T-helper 1 cell treated with Interleukin-12 subunit alpha and Interleukin-12 subunit beta and Interleukin-4 antibody, amounts not matched to agents 30 μg/mL and 1 μg/mL, for 36 hours (primary cell): ENCODE data around the gene CALML5.

Experiments
- H3K27ac Mint-ChIP-seq: one replicate; pipeline ENCODE4 v1.8.0; 2021; ENCODE audit warnings: mild to moderate bottlenecking, mixed read lengths
- H3K27me3 Mint-ChIP-seq: one replicate; pipeline ENCODE4 v1.8.0; 2021; ENCODE audit warnings: low read depth, mixed read lengths
- H3K36me3 Mint-ChIP-seq: one replicate; pipeline ENCODE4 v1.8.0; 2021; ENCODE audit warnings: low read depth, mixed read lengths
- H3K4me1 Mint-ChIP-seq: one replicate; pipeline ENCODE4 v1.8.0; 2021; ENCODE audit warnings: low read depth, mixed read lengths
- H3K4me3 Mint-ChIP-seq: one replicate; pipeline ENCODE4 v1.8.0; 2021; ENCODE audit warnings: mild to moderate bottlenecking, moderate library complexity, mixed read lengths
- H3K9me3 Mint-ChIP-seq: one replicate; pipeline ENCODE4 v1.8.0; 2021; ENCODE audit warnings: mixed read lengths

Gene CALML5

GRCh38 chr10:5466451-5467206 lies 32.7 kb downstream of the CALML5 start:
- Mint-ChIP-seq H3K36me3 (no peaks in the 10 kb centered on the region), H3K4me3 (no peak overlapping the region), H3K4me1 (peaks cover 2% of the 10 kb centered on the region), H3K27ac (no peak overlapping the region), H3K9me3 (no peaks in the 10 kb centered on the region), H3K27me3 (no peaks in the 10 kb centered on the region)

GRCh38 chr10:5465976-5466450 lies 33.4 kb downstream of the CALML5 start:
- no peaks in the 10 kb centered on the region for H3K9me3 Mint-ChIP-seq
- H3K4me1 Mint-ChIP-seq = peaks cover 2% of the 10 kb centered on the region
- H3K27ac Mint-ChIP-seq = no peak overlapping the region
- no peaks in the 10 kb centered on the region for H3K36me3 Mint-ChIP-seq
- no peak overlapping the region for H3K4me3 Mint-ChIP-seq
- no peaks in the 10 kb centered on the region for H3K27me3 Mint-ChIP-seq

GRCh38 chr10:5464546-5464945 lies 34.8 kb downstream of the CALML5 start:
- Mint-ChIP-seq H3K4me1 (peaks cover 2% of the 10 kb centered on the region), H3K27ac (no peak overlapping the region), H3K36me3 (no peaks in the 10 kb centered on the region), H3K4me3 (no peak overlapping the region), H3K27me3 (no peaks in the 10 kb centered on the region), H3K9me3 (no peaks in the 10 kb centered on the region)

- no peaks in the 10 kb centered on the region for H3K9me3 Mint-ChIP-seq
Measured at GRCh38 chr10:5462841-5463293, 36.5 kb downstream of the CALML5 start.

GRCh38 chr10:5461914-5462840 lies 37.2 kb downstream of the CALML5 start:
- H3K36me3 Mint-ChIP-seq = peaks cover 12% of the 10 kb centered on the region
- no peak overlapping the region for H3K27ac Mint-ChIP-seq
- no peaks in the 10 kb centered on the region for H3K9me3 Mint-ChIP-seq
- H3K4me1 Mint-ChIP-seq = peaks cover 7% of the 10 kb centered on the region
- H3K4me3 Mint-ChIP-seq = no peak overlapping the region
- no peaks in the 10 kb centered on the region for H3K27me3 Mint-ChIP-seq

More at GRCh38 chr10:5462841-5463293, 36.5 kb downstream of the CALML5 start:
- H3K27me3 Mint-ChIP-seq = no peaks in the 10 kb centered on the region
- H3K36me3 Mint-ChIP-seq = peaks cover 10% of the 10 kb centered on the region
- H3K27ac Mint-ChIP-seq = no peak overlapping the region
- H3K4me1 Mint-ChIP-seq = peaks cover 4% of the 10 kb centered on the region
- H3K4me3 Mint-ChIP-seq = no peak overlapping the region

GRCh38 chr10:5461203-5461588 lies 38.2 kb downstream of the CALML5 start:
- Mint-ChIP-seq H3K36me3 (peaks cover 18% of the 10 kb centered on the region), H3K9me3 (no peaks in the 10 kb centered on the region), H3K4me1 (peaks cover 8% of the 10 kb centered on the region), H3K27ac (no peak overlapping the region), H3K4me3 (no peak overlapping the region), H3K27me3 (no peaks in the 10 kb centered on the region)

- Mint-ChIP-seq H3K36me3 (peaks cover 24% of the 10 kb centered on the region), H3K9me3 (no peaks in the 10 kb centered on the region), H3K27ac (no peak overlapping the region), H3K4me3 (no peak overlapping the region), H3K27me3 (no peaks in the 10 kb centered on the region), H3K4me1 (peaks cover 8% of the 10 kb centered on the region)
Measured at GRCh38 chr10:5460468-5461202, 38.7 kb downstream of the CALML5 start.

- peaks cover 34% of the 10 kb centered on the region for H3K36me3 Mint-ChIP-seq
- no peaks in the 10 kb centered on the region for H3K9me3 Mint-ChIP-seq
Measured at GRCh38 chr10:5458949-5459747, 40.2 kb downstream of the CALML5 start.

GRCh38 chr10:5458425-5458824 lies 40.9 kb downstream of the CALML5 start:
- Mint-ChIP-seq H3K9me3 (no peaks in the 10 kb centered on the region), H3K27me3 (no peaks in the 10 kb centered on the region), H3K36me3 (peaks cover 38% of the 10 kb centered on the region), H3K4me3 (no peak overlapping the region), H3K4me1 (peaks cover 8% of the 10 kb centered on the region), H3K27ac (no peak overlapping the region)

More at GRCh38 chr10:5458949-5459747, 40.2 kb downstream of the CALML5 start:
- H3K27me3 Mint-ChIP-seq = no peaks in the 10 kb centered on the region
- H3K27ac Mint-ChIP-seq = no peak overlapping the region
- no peak overlapping the region for H3K4me3 Mint-ChIP-seq
- peaks cover 8% of the 10 kb centered on the region for H3K4me1 Mint-ChIP-seq

- Mint-ChIP-seq H3K4me3 (peak overlapping the region; percentile 8), H3K36me3 (peaks cover 44% of the 10 kb centered on the region), H3K4me1 (peaks cover 6% of the 10 kb centered on the region), H3K27ac (peak overlapping the region; percentile 0), H3K27me3 (no peaks in the 10 kb centered on the region), H3K9me3 (no peaks in the 10 kb centered on the region)
Measured at GRCh38 chr10:5457741-5458140, 41.6 kb downstream of the CALML5 start.

GRCh38 chr10:5456563-5456962 lies 42.8 kb downstream of the CALML5 start:
- peaks cover 6% of the 10 kb centered on the region for H3K4me1 Mint-ChIP-seq
- no peaks in the 10 kb centered on the region for H3K27me3 Mint-ChIP-seq
- no peaks in the 10 kb centered on the region for H3K9me3 Mint-ChIP-seq
- H3K4me3 Mint-ChIP-seq = no peak overlapping the region
- H3K27ac Mint-ChIP-seq = no peak overlapping the region
- peaks cover 51% of the 10 kb centered on the region for H3K36me3 Mint-ChIP-seq

GRCh38 chr10:5453749-5454489 lies 45.5 kb downstream of the CALML5 start:
- no peaks in the 10 kb centered on the region for H3K9me3 Mint-ChIP-seq
- H3K36me3 Mint-ChIP-seq = peaks cover 50% of the 10 kb centered on the region
- no peak overlapping the region for H3K27ac Mint-ChIP-seq

More at GRCh38 chr10:5453749-5454489, 45.5 kb downstream of the CALML5 start:
- Mint-ChIP-seq H3K4me1 (peaks cover 16% of the 10 kb centered on the region), H3K27me3 (no peaks in the 10 kb centered on the region), H3K4me3 (no peak overlapping the region)
